GM12872 (cell line): ENCODE data around the gene GTF2A1.

Experiments used
- TF ChIP-seq, protein P1 (sequence below): IDR thresholded peaks from 3 replicates; pipeline ENCODE4 v1.5.1; 2011; ENCODE audit warnings: low read depth, mild to moderate bottlenecking, low read length, moderate library complexity; ENCODE audit not compliant: insufficient read depth

GTF2A1 gene

DNA sequence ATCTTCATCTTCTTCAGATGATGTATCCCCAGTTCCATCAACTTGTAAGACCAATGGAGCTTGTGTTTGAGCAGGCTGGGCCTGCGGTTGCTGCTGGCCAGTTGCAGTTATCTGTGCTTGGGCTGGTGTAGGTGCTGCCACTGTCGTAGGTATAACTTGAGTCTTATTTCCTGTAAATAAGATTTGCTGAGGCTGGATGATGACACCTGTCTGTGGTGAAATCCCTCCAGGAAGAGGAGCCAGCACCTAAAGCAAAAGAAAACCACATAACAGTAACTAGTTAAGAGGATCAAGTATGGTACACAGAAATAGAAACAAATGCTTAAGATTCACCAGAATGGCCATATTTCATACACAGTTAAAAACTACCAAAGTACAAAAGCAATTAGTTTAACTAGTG lies 28.2 kb downstream of the GTF2A1 start:
- TF ChIP-seq, protein P1, sequence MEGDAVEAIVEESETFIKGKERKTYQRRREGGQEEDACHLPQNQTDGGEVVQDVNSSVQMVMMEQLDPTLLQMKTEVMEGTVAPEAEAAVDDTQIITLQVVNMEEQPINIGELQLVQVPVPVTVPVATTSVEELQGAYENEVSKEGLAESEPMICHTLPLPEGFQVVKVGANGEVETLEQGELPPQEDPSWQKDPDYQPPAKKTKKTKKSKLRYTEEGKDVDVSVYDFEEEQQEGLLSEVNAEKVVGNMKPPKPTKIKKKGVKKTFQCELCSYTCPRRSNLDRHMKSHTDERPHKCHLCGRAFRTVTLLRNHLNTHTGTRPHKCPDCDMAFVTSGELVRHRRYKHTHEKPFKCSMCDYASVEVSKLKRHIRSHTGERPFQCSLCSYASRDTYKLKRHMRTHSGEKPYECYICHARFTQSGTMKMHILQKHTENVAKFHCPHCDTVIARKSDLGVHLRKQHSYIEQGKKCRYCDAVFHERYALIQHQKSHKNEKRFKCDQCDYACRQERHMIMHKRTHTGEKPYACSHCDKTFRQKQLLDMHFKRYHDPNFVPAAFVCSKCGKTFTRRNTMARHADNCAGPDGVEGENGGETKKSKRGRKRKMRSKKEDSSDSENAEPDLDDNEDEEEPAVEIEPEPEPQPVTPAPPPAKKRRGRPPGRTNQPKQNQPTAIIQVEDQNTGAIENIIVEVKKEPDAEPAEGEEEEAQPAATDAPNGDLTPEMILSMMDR = no peak

DNA sequence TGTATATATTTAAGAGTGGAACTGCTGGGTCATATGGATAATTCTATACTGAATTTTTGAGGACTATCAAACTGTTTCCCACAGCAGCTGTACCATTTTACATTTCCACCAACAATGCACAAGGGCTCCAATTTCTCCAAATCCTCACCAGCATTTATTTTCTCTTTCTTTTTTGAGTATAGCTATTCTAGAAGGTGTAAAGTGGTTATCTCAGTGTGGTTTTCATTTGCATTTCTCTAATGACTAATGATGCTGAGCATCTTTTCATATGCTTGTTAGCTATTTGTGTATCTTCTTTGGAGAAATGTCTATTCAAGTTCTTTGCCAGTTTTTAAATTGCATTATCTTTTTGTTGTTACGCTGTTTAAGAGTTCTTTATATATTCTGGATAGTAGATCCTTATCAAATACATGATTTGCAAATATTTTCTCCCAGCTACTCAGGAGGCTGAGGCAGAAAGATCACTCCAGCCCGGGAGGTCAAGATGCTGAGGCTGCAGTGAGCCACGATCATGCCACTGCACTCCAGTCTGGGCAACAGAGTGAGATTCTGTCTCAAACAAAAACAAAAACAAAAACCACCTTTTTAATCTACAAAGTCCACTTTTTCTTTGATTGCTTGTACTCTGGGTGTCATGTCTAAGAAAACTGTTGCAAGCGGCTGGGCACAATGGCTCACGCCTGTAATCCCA lies 32.8 kb downstream of the GTF2A1 start:
- TF ChIP-seq, protein P1 = no peak

DNA sequence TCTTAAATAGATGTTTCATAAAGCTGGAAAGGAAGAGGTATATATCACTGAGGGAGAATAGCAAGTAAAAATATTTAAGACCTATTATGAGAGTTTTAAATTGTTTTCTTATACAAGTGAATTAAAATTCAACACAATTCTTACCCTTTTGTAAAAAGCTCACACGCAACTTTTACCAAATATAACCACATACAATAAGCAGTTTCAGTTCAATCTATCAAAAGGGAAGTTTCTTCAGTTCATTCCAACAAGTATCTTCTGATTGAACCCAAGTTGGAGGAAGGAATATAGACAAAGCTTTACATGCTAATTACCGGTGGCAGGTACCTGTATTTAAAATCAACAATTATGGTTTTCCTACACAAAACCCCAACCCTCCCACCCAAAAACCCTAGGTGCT lies 41.1 kb downstream of the GTF2A1 start:
- TF ChIP-seq, protein P1 = no peak

DNA sequence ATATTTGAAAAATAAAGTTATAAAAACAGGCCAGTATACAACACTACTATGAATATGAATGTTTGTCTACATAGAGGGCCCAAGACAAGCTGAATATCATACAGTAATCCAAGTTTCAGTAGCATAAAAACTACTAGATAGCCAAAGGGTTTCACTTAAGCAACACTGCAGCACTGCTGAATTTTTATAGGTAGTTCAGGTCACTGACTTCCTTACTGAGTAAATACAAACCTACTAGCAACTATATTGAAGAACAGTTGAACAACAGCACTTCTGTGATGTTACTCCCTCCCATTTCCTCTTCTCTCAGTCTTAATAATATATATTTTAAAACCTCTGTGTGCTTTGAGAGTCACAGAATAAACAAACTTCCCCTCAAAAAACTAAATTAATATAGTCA lies 42.7 kb downstream of the GTF2A1 start:
- TF ChIP-seq, protein P1 = no peak

DNA sequence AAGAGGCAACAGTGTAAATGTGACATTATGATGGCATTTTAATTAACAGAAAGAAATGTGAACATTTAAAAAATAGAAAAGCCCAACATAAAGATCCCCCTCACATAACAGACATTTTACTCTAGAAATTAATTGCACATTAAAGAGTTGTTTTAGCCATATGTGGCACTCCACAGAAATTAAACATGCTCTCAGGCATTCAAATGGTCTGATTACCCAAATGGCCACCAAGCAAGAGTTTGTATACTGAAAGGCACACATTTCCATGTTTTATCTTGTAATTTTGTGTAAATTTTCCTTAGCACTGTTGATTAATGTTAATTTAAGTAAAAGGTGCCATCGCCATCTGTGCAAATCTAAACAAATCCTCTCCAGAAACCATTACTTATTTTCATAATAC lies 43.5 kb downstream of the GTF2A1 start:
- TF ChIP-seq, protein P1 = no peak

DNA sequence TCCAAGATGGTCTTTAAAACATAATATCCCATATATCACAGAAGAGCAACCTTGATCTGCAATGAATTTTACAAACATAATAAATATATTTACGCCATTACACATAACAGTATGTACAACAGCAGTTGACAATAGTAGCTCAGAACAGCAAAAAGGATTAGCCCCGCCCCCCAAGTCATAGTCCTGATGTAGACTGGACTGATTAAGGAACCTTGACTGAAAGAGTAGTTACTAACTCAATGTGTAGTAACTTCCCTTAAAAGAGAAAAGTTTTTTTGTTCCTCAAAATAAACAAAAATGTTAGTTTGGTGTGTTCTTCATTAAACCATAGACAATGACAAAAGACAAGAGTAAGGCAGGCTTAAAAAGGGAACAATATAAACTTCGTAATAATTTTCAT lies 44.5 kb downstream of the GTF2A1 start:
- TF ChIP-seq, protein P1 = no peak

DNA sequence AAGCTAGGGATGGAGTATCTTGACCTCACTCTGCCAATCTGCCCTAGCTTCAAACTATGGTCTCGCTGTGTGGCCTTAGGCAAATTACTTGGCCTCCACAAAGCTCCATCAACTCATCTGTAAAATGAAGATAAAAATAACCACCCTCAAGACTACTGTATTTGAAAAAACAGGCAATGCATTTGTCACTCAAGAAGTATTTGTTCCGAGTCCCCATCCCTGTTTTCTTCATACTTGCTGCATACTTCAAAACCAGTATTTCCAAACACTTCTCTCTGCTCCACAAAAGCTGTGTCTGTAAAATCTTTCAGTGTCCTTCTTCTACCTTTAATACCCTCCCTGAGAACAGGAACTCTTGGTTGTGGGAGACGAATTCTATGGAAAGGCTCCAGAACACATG lies 47.9 kb downstream of the GTF2A1 start:
- TF ChIP-seq, protein P1 = no peak
